SU-DHL-6 (cell line): Measurements from ENCODE around the gene MYO7B.
"Not testable (repeated sequence)": the region's sequence is repeated elsewhere in the genome, so short reads cannot be mapped to it uniquely, and the experiment has no call there.

Experiments
- H2AFZ ChIP-seq: fragments of 200-600 bp; sonication (generic); 2 replicates; pipeline ENCODE4 v1.6.1; 2014; ENCODE audit warnings: low read depth, mild to moderate bottlenecking, moderate library complexity, mixed read lengths, antibody characterized with exemption, low read length; ENCODE audit not compliant: severe bottlenecking
- H3F3A ChIP-seq: fragments of 200-600 bp; shearing (Covaris generic); 2 replicates; pipeline ENCODE4 v1.6.0; 2016; ENCODE audit warnings: antibody characterized with exemption, mild to moderate bottlenecking; ENCODE audit not compliant: insufficient read depth
- H3K27ac ChIP-seq: fragments of 200-600 bp; sonication (generic); 2 replicates; pipeline ENCODE4 v1.5.1; 2016; ENCODE audit warnings: low read depth, mild to moderate bottlenecking, low read length, moderate library complexity, mixed read lengths
- H3K27me3 ChIP-seq: fragments of 200-600 bp; sonication (generic), shearing (Covaris generic); 2 replicates; pipeline ENCODE4 v1.6.0; 2014; ENCODE audit warnings: mild to moderate bottlenecking, low read length
- H3K36me3 ChIP-seq: fragments of 200-600 bp; sonication (generic); 2 replicates; pipeline ENCODE4 v1.6.1; 2014; ENCODE audit warnings: mild to moderate bottlenecking, low read length, mixed read lengths
- H3K4me2 ChIP-seq: fragments of 300-600, 200-600 bp; shearing (Covaris generic), sonication (generic); 2 replicates; pipeline ENCODE4 v1.6.0; 2014; ENCODE audit warnings: low read length, low read depth, mild to moderate bottlenecking; ENCODE audit not compliant: poor library complexity, severe bottlenecking
- H3K4me3 ChIP-seq: fragments of 200-600 bp; sonication (generic); 2 replicates; pipeline ENCODE4 v1.5.1; 2014; ENCODE audit warnings: antibody characterized with exemption, low read length, mild to moderate bottlenecking, mixed read lengths; ENCODE audit not compliant: insufficient read depth, poor library complexity, severe bottlenecking
- H3K79me2 ChIP-seq: fragments of 200-600 bp; sonication (generic); 2 replicates; pipeline ENCODE4 v1.6.1; 2014; ENCODE audit warnings: mild to moderate bottlenecking, low read length, moderate library complexity; ENCODE audit not compliant: insufficient read depth
- H3K9ac ChIP-seq: fragments of 200-600 bp; sonication (generic); 2 replicates; pipeline ENCODE4 v1.7.0; 2014; ENCODE audit warnings: mild to moderate bottlenecking, low read length
- H3K9me2 ChIP-seq: fragments of 200-600 bp; sonication (generic); replicated peaks from 2 replicates; pipeline ENCODE4 v1.6.1; 2014; ENCODE audit warnings: low read length; ENCODE audit not compliant: insufficient read depth
- H3K9me3 ChIP-seq: fragments of 200-600 bp; sonication (generic); 2 replicates; pipeline ENCODE4 v1.6.1; 2014; ENCODE audit warnings: low read length, mixed read lengths; ENCODE audit not compliant: insufficient read depth
- H4K20me1 ChIP-seq: fragments of 200-600 bp; sonication (generic); 2 replicates; pipeline ENCODE4 v1.6.1; 2014; ENCODE audit warnings: low read depth, mild to moderate bottlenecking, antibody characterized with exemption, low read length, moderate library complexity, mixed read lengths
- EZH2phosphoT487 ChIP-seq: fragments of 200-600 bp; sonication (generic), shearing (Covaris generic); conservative IDR thresholded peaks from 2 replicates; pipeline ENCODE4 v1.6.1; 2018; ENCODE audit warnings: mild to moderate bottlenecking, antibody characterized with exemption, low read length, moderate library complexity, mixed read lengths
- TF ChIP-seq, protein P1 (sequence below): fragments of 200-600 bp; sonication (generic); IDR thresholded peaks from one replicate; pipeline ENCODE4 v1.5.1; 2017; ENCODE audit warnings: antibody characterized with exemption, mild to moderate bottlenecking, low read length, moderate library complexity; ENCODE audit not compliant: insufficient read depth, poor library complexity, severe bottlenecking

The MYO7B gene

DNA sequence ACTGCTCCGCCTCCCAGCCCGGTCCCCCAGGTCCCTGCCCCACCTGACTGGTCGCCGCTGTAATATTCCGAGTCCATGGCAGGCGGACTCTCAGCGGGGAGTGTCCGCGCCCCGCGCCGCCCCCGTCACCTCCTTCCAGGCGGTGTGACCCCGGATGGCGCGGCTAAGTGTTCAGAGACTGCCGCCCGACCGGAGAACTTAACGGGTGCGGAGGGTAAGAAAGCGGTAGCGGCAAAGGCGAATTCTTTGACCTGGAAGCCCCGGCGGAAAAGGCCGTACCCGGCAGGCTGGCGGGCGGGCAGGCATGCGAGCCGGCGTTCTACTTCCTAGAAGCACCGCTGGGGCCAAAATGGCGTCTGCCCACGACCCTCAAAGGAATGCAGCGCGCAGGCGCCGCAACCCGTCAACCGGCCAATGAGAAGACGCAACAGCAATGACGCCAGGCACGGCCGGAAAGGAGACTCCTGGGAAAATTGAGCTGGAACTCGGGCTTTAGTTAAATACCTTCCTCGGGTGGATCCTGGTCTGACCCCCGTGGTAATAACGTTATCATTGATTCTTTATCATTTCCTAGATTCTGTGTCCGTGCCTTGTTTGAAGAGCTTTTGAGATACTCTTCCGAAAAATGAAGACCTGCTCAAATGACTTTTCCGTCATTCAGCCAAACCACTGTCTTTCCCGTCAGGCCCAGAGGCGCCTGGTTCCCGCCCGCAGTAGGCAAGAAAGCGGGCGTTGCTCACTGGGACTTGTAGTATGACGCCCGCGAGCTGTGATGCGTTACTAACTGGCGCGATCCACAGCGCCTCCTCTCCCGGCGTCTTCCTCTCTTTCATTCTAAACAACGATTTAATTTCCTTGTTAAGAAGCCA lies 9.1 kb upstream of the MYO7B start, which contains the start of gene IWS1:
Gene IWS1 (minus strand): TSS at position 358 of the 869 bp plus-strand sequence. CDS start 281 bp downstream, at position 77.
- no peaks in the 10 kb centered on the region for H3K9me3 ChIP-seq
- no peaks in the 10 kb centered on the region for H3K27me3 ChIP-seq
- no peaks in the 10 kb centered on the region for H3K9me2 ChIP-seq
- H4K20me1 ChIP-seq, result no peaks in the 10 kb centered on the region
- peak within 1 kb of the TSS; percentile 72 for H3K4me2 ChIP-seq
- peaks cover 49% of the 10 kb centered on the region for H3K79me2 ChIP-seq
- no peaks in the 10 kb centered on the region for H3F3A ChIP-seq
- H3K36me3 ChIP-seq, result peaks cover 4% of the 10 kb centered on the region; the same call in 1 of the 2 replicates
- H3K4me3 ChIP-seq, result peak within 1 kb of the TSS; percentile 61
- TF ChIP-seq, protein P1, sequence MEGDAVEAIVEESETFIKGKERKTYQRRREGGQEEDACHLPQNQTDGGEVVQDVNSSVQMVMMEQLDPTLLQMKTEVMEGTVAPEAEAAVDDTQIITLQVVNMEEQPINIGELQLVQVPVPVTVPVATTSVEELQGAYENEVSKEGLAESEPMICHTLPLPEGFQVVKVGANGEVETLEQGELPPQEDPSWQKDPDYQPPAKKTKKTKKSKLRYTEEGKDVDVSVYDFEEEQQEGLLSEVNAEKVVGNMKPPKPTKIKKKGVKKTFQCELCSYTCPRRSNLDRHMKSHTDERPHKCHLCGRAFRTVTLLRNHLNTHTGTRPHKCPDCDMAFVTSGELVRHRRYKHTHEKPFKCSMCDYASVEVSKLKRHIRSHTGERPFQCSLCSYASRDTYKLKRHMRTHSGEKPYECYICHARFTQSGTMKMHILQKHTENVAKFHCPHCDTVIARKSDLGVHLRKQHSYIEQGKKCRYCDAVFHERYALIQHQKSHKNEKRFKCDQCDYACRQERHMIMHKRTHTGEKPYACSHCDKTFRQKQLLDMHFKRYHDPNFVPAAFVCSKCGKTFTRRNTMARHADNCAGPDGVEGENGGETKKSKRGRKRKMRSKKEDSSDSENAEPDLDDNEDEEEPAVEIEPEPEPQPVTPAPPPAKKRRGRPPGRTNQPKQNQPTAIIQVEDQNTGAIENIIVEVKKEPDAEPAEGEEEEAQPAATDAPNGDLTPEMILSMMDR, result no peak
- no peak for TF ChIP-seq EZH2phosphoT487
- H3K27ac ChIP-seq, result peak within 1 kb of the TSS; percentile 65
- peak within 1 kb of the TSS; percentile 84 for H2AFZ ChIP-seq
- peak within 1 kb of the TSS; percentile 78 for H3K9ac ChIP-seq

DNA sequence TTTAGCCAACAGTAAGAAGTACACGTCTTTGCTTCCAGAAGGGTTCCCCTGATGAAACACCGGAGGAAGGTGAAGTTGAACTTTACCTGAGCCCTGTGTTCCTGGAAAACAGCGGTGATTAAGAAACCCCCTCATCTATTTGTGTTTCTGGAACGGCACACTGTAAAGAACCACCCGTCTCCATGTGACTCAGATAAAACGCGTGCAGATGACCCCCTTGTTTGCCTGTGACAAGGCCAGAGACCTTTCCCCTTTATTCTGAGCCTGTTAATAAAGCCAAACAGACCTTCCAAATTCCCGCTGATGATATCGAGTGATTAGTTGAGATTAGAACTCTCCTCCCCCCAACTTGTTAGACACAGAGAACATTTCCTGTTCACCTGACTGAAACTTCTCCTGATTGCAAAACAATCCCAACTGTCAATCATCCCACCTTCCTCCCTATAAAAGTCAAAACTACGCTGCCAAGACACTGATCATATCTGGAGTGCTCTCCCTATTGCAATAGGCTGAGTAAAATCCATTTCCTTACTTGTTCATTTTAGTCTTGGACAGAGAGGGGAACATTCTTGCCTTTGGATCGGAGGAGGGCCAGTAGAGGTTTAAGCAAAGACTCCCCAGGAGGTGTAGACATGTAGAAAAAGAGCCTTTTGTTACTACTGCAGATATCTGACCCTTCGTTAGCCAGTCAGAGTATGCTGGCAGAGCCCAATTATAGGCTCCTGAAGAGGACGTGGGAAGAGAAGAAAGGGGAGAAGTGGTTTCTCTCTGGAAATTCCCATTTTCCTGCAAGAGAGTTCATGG lies 8.3 kb upstream of the MYO7B start:
- H3K9ac ChIP-seq, result peak overlapping the region; percentile 78
- H3F3A ChIP-seq, result no peaks in the 10 kb centered on the region
- H3K27me3 ChIP-seq, result no peaks in the 10 kb centered on the region
- peak overlapping the region; percentile 61 for H3K4me3 ChIP-seq
- H3K4me2 ChIP-seq, result peak overlapping the region; percentile 72
- peak overlapping the region; percentile 65 for H3K27ac ChIP-seq
- no peaks in the 10 kb centered on the region for H3K9me2 ChIP-seq
- peaks cover 4% of the 10 kb centered on the region; the same call in 1 of the 2 replicates for H3K36me3 ChIP-seq
- peaks cover 40% of the 10 kb centered on the region for H3K79me2 ChIP-seq
- peak overlapping the region; percentile 84 for H2AFZ ChIP-seq
- H3K9me3 ChIP-seq, result no peaks in the 10 kb centered on the region
- no peaks in the 10 kb centered on the region for H4K20me1 ChIP-seq
- no peak for TF ChIP-seq EZH2phosphoT487

DNA sequence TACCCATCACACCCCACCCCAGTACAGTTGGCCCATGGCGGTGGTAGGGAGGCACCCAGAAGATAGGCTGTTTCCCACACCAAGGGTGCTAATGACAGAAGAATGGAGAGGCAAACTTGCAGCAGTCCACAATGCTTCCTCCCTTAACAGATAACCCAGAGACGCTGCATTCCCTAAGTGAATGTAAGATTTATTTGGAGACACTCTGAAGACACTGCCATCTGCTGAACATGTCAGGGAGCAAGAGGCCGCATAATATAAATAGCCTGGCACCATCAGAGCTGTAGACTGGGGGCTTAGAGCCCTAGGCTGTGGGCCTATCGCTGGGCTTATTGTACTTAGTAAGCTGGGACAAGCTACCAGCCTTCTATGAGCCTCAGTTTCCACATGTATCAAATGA lies 7.0 kb upstream of the MYO7B start:
- peaks cover 28% of the 10 kb centered on the region for H3K79me2 ChIP-seq
- H3K27ac ChIP-seq, result no peak overlapping the region
- no peak overlapping the region for H2AFZ ChIP-seq
- no peak for TF ChIP-seq EZH2phosphoT487
- TF ChIP-seq, protein P1, result no peak
- H3K4me2 ChIP-seq, result no peak overlapping the region
- H3K9me3 ChIP-seq, result no peaks in the 10 kb centered on the region
- no peak overlapping the region for H3K4me3 ChIP-seq
- no peaks in the 10 kb centered on the region for H3K36me3 ChIP-seq
- H3K27me3 ChIP-seq, result no peaks in the 10 kb centered on the region
- H3K9ac ChIP-seq, result no peak overlapping the region
- no peaks in the 10 kb centered on the region for H3K9me2 ChIP-seq
- H3F3A ChIP-seq, result no peaks in the 10 kb centered on the region
- H4K20me1 ChIP-seq, result no peaks in the 10 kb centered on the region

DNA sequence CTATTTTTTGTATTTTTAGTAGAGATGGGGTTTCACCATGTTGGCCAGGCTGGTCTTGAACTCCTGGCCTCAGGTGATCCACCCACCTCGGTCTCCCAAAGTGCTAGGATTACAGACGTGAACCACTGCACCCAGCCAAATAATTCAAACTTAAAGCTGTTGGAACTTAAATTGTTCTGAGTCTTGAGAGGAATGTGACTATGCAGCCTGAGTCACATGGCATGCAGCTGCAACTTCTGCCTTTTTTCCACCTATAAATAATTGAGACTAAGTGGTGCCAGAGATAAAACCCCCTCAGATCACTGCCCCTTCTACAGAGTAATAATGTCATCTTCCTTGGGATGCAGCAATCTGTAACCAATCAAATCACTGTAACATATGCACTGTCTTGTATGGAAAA lies 6.1 kb upstream of the MYO7B start:
- not testable (repeated sequence) for H3K9me2 ChIP-seq, H4K20me1 ChIP-seq, H3K27ac ChIP-seq, H2AFZ ChIP-seq, H3K27me3 ChIP-seq, H3K4me2 ChIP-seq, H3F3A ChIP-seq, H3K4me3 ChIP-seq, H3K9ac ChIP-seq, H3K9me3 ChIP-seq, H3K36me3 ChIP-seq
- peaks cover 18% of the 10 kb centered on the region for H3K79me2 ChIP-seq
